GM19193 (cell line): Measurements from ENCODE around the gene APOD.

Experiments used
- POLR2A ChIP-seq: IDR thresholded peaks from 4 replicates; pipeline ENCODE4 v1.6.1; 2011; ENCODE audit not compliant: insufficient read depth, insufficient read length; ENCODE audit errors: extremely low read depth

The APOD gene

DNA sequence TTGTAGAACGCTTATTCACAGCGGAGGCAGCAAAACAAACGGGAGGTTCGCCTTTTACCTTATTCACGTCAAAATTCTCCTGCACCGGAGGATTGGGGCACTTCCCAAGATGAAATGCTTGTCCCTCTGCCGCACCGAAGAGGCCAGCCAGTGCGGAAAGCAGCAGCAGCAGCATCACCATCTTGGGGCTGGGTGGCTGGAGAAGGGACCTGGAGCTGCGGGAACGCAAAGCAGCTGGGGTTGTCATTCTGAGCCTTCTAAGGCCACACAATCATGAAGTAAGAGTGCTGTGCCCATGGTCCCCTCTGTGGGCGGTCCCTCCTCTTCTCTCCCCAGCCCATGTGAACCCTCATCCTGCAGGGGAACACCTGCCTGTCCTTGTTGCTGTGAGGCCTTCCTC is 4.5 kb downstream of the APOD start:
- TF ChIP-seq POLR2A: no peak

DNA sequence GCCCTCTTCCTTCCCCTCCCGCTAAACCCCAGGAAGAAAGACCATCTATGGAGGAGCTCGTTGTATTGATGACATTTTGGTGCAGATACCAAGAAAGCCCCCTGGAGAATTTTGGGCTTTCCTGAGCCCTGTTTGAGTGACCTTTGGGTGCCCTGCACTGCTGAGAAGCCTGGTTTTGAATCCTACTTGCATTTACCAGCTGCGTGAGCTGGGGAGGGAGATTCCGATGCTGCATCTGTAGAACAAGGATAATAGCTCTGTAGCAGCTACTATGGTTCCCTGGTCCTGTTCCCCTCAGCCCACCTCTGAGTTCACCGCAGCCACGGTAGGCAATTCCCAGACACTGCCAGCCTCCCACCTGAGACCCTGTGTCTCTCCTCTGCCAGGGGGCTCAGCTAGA is 5.2 kb downstream of the APOD start:
- TF ChIP-seq POLR2A: no peak

DNA sequence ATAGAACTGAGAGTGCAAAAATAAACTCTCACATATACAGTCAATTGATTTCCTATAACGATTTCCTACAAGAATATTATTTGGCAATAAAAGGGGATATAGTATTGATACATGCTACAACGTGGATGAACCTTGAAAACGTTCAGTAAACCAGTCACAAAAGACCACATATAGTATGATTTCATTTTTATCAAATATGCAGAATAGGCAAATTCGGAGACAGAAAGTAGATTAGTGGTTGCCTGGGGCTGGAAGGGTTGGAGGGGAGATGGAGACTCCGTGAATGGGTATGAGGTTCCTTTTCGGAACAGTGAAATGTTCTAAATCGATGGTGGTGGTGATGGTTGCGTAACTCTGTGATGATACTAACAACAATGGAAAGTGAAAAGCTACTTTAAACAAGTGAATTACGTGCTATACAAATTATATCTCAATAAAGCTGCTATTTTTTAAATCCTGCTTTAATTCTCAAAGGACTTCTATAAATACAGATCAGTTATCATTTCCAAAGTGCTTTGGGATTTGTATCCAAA is 6.0 kb downstream of the APOD start:
- TF ChIP-seq POLR2A: no peak

DNA sequence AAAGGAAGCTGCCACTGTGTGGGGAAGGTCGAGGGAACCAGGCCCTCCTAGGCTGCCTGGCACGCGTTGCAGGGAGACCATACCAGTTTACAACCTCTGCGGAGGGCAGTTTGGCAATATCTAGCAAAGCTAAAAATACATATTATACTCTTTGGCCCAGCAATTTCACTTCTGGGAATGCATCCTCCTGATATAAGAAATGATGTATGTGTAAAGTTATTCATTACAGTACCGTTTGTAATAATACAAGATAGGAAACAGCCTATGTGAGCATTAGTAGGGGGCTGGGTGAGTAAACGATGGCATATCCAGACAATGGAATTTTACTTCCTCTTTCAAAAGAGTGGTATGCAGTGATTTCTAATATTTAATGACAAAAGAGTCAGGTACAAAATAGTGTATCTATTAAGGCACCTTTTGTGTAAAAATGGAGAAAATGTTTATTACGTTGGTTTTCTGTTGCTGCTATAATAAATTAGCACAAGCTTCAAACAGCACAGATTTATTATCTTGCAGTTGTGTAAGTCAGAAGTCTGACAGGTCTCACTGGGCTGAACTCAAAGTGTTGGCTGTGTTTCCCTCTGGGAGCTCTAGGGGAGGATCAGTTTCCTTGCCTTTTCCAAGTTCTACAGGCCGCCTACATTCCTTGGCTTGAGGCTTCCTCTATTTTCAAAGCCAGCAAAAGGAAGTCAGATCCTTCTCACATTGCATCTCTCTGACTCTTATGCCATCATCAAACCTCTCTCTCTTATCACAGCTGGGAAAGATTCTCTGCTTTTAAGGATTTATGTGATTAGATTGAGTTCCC is 9.0 kb downstream of the APOD start:
- no peak for TF ChIP-seq POLR2A

DNA sequence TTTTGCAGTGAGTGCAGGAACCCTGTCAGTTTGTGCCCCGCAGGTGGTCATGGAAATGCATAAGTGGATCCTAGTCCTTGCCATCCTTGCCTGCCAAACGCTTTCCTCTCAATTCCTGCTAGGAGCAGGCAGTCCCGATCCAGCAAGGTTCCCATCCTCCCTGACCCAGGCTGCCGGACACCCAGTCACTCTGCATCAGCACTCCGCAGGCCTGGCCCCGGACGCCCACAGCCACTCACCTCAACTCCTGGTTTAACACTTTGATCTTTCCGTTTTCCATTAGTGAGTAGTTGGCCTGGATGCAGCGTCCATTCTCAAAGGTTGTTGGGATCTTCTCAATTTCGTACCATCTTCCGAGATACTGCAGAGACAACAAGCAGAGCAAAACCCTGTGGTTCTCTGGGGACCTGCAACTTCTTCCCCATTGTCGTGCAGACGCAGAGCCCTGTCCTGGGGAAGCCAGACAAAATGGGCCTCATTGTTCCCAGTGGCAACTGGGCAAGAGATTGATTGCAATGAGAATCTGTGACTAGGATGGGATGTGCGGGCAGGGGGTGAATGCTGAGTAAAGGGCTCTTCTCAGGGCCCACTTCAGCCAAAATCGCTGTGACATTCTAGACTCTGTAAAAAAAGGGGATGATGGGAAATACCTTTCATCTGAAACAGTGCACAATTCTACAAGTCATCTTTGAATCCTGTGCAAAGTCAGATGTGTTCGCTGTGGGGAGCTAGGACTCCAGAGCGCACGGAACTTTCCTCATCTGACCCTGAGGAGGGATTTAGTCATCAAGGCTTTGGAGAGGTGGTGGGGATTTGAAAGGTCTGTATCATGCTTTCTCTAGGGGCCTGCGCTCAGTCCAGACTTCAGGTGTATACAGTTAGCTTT is 9.9 kb downstream of the APOD start:
- no peak for TF ChIP-seq POLR2A

DNA sequence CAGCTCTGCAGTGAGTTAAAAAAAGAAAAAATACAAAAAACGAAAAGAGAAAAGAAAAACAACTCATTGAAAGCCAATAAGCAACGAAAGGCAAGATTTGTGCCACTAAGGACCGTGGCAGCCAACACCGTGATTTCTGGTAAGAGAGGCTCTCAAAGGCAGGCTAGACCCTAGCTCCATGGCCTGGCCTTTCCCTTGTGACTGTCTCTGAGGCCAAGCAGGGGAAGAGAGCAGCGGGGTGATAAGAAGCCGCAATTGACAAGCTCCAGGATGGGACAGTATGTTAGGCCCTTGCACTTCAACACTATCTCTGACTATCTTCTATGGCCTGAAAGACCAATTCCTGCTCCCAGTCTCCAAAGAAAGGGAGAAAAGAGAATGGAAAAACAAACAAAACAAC is 12.4 kb downstream of the APOD start:
- no peak for TF ChIP-seq POLR2A

DNA sequence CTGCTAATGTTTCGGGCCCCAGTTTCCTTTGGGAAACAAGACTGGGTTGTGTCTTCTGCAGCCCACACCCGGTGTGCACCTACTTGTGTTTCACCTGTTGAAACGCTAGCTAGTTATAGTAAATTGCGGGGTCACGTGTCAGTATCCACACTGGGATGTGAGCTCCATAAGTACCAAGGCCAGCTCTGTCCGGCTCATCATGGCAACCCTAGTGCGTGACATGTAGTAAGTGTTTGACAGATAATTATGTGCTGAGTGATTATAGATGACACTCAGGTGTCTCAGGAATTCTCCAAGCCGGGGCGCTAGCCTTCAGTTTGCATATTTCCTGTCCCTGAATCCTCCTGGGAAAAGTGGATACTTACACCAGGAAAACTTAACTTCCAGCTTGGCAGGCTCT is 12.8 kb downstream of the APOD start:
- no peak for TF ChIP-seq POLR2A

DNA sequence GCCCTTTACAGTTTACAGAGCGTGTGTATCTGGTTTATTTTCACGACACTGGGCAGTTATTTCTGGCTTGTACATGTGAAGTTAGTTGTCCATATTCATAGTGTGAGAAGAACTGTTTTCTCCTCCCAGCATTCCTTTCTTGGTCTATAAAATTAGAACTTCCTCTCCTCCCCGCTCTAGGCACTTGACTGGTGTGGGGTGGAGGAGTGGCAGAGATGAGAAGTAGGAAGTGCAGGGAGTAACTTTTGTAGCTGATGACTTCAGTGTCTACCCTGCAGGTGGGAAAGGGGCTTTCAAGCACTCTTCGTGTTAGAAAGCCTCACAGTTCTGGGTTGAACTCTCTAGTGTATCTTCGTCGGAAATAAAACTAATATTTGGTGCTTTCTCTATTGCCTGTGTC is 13.4 kb downstream of the APOD start:
- no peak for TF ChIP-seq POLR2A

DNA sequence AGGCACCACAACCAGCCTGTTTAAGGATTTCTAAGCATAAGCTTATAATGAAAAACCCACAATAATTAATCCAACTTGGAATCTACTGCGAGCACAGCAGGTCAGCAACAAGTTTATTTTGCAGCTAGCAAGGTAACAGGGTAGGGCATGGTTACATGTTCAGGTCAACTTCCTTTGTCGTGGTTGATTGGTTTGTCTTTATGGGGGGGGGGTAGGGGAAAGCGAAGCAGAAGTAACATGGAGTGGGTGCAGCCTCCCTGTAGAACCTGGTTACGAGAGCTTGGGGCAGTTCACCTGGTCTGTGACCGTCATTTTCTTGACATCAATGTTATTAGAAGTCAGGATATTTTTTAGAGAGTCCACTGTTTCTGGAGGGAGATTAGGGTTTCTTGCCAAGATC is 15.1 kb downstream of the APOD start:
- no peak for TF ChIP-seq POLR2A

DNA sequence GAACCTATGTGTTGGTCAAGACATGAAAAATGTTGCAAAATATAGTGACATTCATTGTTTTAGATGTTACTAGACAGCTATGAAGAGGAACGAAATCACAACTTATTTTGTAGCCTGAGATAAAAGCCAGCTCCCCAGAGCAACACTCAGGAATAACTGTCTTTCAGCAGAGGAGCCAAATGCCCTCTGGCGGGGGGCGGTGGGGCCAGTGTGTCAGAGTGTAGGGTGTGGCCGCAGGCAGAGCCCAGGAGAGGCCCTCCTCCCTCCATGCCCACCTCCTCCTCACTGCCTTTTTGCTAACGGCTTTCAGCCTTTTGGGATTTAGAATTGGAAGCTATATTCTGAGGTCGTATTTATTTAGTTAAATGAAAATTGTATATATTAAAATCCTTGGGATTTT is 16.9 kb downstream of the APOD start:
- TF ChIP-seq POLR2A: no peak

DNA sequence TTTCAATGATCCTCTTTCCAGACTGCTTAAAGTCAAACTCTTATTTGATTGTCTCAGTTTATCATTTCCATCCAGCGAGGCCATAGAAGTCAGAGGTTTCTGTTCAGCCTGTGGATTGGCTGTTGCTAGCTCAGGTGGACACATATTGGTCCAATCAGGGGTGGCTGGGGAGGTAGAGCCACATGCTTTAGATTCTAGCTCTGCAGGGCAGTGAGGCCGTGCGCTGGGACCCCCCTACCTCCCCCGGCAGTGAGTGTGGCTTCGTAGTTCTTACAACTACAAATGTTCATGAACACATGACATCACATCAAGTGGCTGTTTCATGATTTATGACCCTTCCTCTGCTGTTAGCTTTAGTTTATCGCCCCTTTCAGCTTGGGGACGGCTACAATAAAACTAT is 18.0 kb downstream of the APOD start:
- TF ChIP-seq POLR2A: no peak

DNA sequence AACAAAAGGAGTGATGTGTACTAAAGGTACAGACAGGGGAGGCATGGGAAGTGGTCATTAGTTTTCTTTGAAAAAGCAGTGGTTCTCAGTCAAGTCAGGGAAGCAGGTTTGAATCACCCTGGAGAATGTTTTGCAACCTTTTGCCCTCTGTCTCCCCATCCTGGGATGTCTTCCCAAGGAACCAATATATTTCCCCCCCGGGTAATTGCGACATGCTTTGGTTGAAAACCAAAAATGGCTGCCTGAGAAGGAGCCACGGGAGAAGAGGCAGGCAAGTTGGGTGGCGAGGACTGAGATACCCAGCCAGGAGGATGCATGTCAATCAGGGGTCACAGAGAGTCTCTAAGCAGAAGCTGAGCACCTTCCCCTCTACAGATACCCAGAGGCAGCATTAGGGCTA is 20.4 kb downstream of the APOD start:
- no peak for TF ChIP-seq POLR2A

DNA sequence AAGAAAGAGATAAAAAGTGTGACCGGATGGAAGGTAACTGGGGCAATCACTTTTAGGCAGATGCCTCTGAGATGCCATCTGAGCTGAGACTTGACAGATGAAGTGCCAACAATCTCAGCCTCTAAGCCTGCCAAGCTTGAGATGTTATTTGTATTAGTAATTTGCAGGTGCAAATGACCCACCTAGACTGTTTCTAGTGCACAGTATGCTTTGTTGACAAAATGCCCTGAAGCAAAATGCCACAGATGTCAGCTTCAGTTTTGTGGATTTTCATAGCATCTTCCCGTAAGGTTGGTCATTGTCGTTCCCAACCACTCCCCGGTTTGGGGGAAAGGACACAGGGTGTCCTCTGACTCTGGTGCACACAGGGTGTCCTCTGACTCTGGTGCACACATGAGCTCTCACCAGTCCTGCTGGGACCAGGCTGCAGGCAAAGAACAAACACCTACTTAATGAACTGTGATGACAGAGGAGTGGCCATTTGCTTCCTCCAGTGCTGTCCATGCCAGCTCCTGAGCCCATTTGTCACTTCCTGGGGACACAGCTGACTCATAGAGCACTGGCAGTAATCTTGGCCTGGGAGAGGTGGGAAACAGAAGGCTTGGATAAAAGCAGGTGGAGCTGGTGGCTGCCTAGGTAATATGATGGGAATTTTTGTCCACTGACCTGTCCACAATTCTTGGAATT is 23.9 kb downstream of the APOD start:
- TF ChIP-seq POLR2A: no peak

DNA sequence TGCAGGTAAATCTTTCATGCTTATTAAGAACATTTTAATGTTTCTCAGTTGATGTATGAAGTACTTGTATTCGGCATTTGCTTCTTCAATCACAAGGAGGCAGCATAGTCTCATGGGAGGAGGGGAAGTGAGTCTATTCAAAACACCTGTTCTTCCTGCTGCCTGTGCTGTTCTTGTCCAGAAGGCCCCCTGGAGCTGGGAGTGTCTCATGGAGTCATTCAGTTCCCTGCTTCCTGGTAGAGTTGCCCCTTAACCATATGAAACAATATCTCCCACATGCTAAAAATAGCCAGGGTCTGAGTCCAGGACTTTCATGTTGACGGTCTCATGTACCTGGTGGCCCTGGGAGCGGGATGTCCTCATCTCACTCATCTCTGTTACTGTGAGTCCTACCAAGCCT is 25.1 kb downstream of the APOD start:
- TF ChIP-seq POLR2A: no peak

DNA sequence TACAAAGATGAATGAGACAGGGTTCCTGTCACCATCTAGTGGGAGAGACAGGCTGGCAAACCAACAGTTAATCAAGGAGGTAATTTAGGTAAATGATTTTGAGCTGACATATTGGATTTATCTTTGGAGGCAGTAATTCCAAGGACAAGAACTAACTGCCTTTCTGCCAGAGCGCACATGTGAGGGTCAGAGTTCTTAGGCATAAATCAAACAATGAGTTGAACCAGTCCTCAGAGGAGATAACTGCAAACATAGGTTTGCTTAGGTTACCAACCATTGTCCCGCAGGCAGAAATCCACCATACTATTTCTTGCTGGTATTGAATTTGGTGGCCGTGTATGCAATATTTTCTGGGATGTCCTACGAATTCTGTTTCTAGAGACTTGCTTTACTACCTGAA is 26.4 kb downstream of the APOD start:
- no peak for TF ChIP-seq POLR2A
